ENCODE results near the gene BCAS3.

DNA sequence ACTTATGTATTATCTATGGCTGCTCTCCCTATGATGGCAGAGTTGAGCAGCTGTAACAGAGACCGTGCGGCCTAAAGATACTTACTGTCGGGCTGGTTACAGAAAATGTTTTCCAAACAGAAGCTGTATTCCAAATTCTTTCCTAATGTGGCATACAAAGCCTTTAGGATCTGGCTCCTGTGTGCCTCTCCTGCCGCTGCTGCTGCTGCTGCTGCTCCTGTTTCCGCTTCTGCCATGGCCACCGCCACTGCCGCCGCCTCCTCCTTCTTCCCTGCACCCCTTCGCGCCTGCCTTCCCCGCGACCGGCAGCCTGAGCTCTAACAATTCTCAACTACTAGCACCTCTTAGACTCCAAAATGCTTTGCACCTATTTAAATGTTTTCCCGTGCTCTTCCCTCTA is 458.1 kb downstream of the BCAS3 start:
- no peak for TF ChIP-seq CTCF (IDR thresholded peaks at IDR 0.05; ENCODE audit: insufficient read depth, low read depth, low read length)
- no peak for TF ChIP-seq EZH2 (IDR thresholded peaks at IDR 0.05; ENCODE audit: insufficient read depth, low read length)
